ENCODE data around the gene MTARC1. TPM values are rescaled to one million over a fixed set of nuclear protein-coding genes. Genes with fewer than 3 reads are reported as not detected.

MTARC1 gene
- total RNA-seq, 1 experiment from 2014 or later = 0.74 TPM

DNA sequence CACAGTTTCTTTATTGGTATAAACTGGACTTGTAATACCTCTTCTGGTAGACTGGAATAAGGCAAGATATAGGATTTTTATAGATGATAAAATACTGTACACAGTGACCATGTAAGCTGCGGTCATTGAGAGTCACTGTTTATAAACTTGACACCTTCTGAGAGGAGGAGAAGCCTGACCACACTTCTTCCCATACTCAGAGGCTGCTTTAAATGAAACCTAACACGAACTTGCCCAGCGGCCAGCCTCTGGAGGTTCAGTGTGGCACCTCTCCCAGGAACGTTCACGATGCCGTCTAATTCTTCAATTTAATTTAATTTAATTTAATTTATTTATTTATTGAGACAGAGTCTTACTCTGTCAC, 22.5 kb downstream of the MTARC1 start:
- no peak overlapping the region for H3K27ac ChIP-seq (ENCODE audit: low read length)
- DNase-seq (ENCODE audit: low read depth, low spot score) = no peak
- H3K36me3 ChIP-seq (ENCODE audit: control insufficient read depth, insufficient read depth, low read length) = no peaks in the 10 kb centered on the region
- in situ Hi-C loops (cut with HindIII; ENCODE audit: low pct_unique_long_range_greater_than_20kb, low sequenced_read_pairs) = no loop called here
- TF ChIP-seq TCF7L2 (IDR thresholded peaks at IDR 0.05; ENCODE audit: low read depth, low read length) (no peak), SIN3A (IDR thresholded peaks at IDR 0.05; ENCODE audit: borderline replicate concordance, insufficient read depth, low read depth, low read length) (no peak), POLR2AphosphoS5 (IDR thresholded peaks at IDR 0.05; ENCODE audit: low read depth, low read length) (no peak)
- TF ChIP-seq, protein P1, sequence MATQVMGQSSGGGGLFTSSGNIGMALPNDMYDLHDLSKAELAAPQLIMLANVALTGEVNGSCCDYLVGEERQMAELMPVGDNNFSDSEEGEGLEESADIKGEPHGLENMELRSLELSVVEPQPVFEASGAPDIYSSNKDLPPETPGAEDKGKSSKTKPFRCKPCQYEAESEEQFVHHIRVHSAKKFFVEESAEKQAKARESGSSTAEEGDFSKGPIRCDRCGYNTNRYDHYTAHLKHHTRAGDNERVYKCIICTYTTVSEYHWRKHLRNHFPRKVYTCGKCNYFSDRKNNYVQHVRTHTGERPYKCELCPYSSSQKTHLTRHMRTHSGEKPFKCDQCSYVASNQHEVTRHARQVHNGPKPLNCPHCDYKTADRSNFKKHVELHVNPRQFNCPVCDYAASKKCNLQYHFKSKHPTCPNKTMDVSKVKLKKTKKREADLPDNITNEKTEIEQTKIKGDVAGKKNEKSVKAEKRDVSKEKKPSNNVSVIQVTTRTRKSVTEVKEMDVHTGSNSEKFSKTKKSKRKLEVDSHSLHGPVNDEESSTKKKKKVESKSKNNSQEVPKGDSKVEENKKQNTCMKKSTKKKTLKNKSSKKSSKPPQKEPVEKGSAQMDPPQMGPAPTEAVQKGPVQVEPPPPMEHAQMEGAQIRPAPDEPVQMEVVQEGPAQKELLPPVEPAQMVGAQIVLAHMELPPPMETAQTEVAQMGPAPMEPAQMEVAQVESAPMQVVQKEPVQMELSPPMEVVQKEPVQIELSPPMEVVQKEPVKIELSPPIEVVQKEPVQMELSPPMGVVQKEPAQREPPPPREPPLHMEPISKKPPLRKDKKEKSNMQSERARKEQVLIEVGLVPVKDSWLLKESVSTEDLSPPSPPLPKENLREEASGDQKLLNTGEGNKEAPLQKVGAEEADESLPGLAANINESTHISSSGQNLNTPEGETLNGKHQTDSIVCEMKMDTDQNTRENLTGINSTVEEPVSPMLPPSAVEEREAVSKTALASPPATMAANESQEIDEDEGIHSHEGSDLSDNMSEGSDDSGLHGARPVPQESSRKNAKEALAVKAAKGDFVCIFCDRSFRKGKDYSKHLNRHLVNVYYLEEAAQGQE (IDR thresholded peaks at IDR 0.05; ENCODE audit: insufficient read depth in 1 of 2, low read depth in 2 of 2, low read length in 1 of 2) = no peak
- TF ChIP-seq, protein P2, sequence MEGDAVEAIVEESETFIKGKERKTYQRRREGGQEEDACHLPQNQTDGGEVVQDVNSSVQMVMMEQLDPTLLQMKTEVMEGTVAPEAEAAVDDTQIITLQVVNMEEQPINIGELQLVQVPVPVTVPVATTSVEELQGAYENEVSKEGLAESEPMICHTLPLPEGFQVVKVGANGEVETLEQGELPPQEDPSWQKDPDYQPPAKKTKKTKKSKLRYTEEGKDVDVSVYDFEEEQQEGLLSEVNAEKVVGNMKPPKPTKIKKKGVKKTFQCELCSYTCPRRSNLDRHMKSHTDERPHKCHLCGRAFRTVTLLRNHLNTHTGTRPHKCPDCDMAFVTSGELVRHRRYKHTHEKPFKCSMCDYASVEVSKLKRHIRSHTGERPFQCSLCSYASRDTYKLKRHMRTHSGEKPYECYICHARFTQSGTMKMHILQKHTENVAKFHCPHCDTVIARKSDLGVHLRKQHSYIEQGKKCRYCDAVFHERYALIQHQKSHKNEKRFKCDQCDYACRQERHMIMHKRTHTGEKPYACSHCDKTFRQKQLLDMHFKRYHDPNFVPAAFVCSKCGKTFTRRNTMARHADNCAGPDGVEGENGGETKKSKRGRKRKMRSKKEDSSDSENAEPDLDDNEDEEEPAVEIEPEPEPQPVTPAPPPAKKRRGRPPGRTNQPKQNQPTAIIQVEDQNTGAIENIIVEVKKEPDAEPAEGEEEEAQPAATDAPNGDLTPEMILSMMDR (IDR thresholded peaks at IDR 0.05) = no peak
- no peaks in the 10 kb centered on the region for H3K4me1 ChIP-seq (ENCODE audit: control insufficient read depth, insufficient read depth, low read length)
- ChIA-PET CTCF (no interaction called here), POLR2A (no interaction called here)
- intact Hi-C loops (cut with micrococcal nuclease; ENCODE audit: unreplicated experiment) = no loop called here
- ATAC-seq = no peak
- H3K27me3 ChIP-seq (ENCODE audit: control insufficient read depth, insufficient read depth, low read length) = no peaks in the 10 kb centered on the region; the same call in 1 of the 2 replicates
- no TSS peak for BruUV-seq (replicated peaks)
- H3K9me3 ChIP-seq (ENCODE audit: control insufficient read depth, insufficient read depth, low read depth, low read length) = no peaks in the 10 kb centered on the region
- no peak overlapping the region for H3K4me3 ChIP-seq (ENCODE audit: low read depth in 2 of 2, low read length in 2 of 2)

DNA sequence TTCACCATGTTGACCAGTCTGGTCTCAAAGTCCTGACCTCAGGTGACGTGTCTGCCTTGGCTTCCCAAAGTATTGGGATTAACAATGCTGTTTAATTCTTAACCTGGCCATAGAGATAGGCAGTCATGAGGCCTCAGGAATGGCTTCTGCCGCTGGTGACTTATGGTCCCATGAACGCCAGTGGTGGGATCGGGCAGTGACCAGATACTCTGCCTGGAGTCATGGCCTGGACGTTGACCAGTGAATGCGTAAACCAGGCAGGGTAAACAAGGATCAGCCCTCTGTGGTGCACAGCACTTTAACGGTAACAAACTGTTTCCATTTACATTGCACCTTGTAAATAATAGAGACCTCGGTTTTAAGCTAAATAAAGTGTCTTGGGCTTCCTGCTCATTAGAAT, 23.0 kb downstream of the MTARC1 start:
- no peaks in the 10 kb centered on the region for H3K9me3 ChIP-seq (ENCODE audit: control insufficient read depth, insufficient read depth, low read depth, low read length)
- no peak for TF ChIP-seq TCF7L2 (IDR thresholded peaks at IDR 0.05; ENCODE audit: low read depth, low read length)
- TF ChIP-seq POLR2AphosphoS5 (IDR thresholded peaks at IDR 0.05; ENCODE audit: low read depth, low read length) = no peak
- no peak for TF ChIP-seq SIN3A (IDR thresholded peaks at IDR 0.05; ENCODE audit: borderline replicate concordance, insufficient read depth, low read depth, low read length)
- TF ChIP-seq, protein P1 (IDR thresholded peaks at IDR 0.05; ENCODE audit: insufficient read depth in 1 of 2, low read depth in 2 of 2, low read length in 1 of 2) = no peak
- TF ChIP-seq, protein P2 (IDR thresholded peaks at IDR 0.05) = no peak
- DNase-seq (ENCODE audit: low read depth, low spot score) (no peak), ATAC-seq (no peak)
- intact Hi-C loops (cut with micrococcal nuclease; ENCODE audit: unreplicated experiment) = loop anchor here (2.0 to 10.0 kb wide), 2 partner anchors 625 to 1645 kb away; no protein-coding TSS in a partner anchor
- no peaks in the 10 kb centered on the region for H3K36me3 ChIP-seq (ENCODE audit: control insufficient read depth, insufficient read depth, low read length)
- no peaks in the 10 kb centered on the region; the same call in 1 of the 2 replicates for H3K27me3 ChIP-seq (ENCODE audit: control insufficient read depth, insufficient read depth, low read length)
- no peak overlapping the region for H3K27ac ChIP-seq (ENCODE audit: low read length)
- BruUV-seq (replicated peaks) = no TSS peak
- ChIA-PET CTCF (interaction anchor here (0.6 kb wide), 1 partner anchor 69 kb away, joined by 3 read pairs; the partner anchor contains the start of gene HLX), POLR2A (no interaction called here)
- H3K4me3 ChIP-seq (ENCODE audit: low read depth in 2 of 2, low read length in 2 of 2) = no peak overlapping the region
- no peaks in the 10 kb centered on the region for H3K4me1 ChIP-seq (ENCODE audit: control insufficient read depth, insufficient read depth, low read length)
- in situ Hi-C loops (cut with HindIII; ENCODE audit: low pct_unique_long_range_greater_than_20kb, low sequenced_read_pairs) = no loop called here

Measured in Panc1 (cell line).